Stimulated activated naive CD8-positive, alpha-beta T cell treated with anti-CD3 and anti-CD28 coated beads, Interleukin-15, Interleukin-2, amounts not matched to agents 100 ng/mL and 50 ng/mL, for 24 hours (primary cell): ENCODE data around the gene GREB1L.
"Not testable (repeated sequence)": the region's sequence is repeated elsewhere in the genome, so short reads cannot be mapped to it uniquely, and the experiment has no call there.

Experiments
- H3K27ac Mint-ChIP-seq: one replicate; pipeline ENCODE4 v1.8.0; 2021; ENCODE audit warnings: mild to moderate bottlenecking, mixed read lengths
- H3K27me3 Mint-ChIP-seq: one replicate; pipeline ENCODE4 v1.8.0; 2021; ENCODE audit warnings: mixed read lengths
- H3K36me3 Mint-ChIP-seq: one replicate; pipeline ENCODE4 v1.8.0; 2021; ENCODE audit warnings: low read depth, mixed read lengths
- H3K4me1 Mint-ChIP-seq: one replicate; pipeline ENCODE4 v1.8.0; 2021; ENCODE audit warnings: low read depth, mixed read lengths
- H3K4me3 Mint-ChIP-seq: one replicate; pipeline ENCODE4 v1.8.0; 2021; ENCODE audit warnings: mild to moderate bottlenecking, mixed read lengths
- H3K9me3 Mint-ChIP-seq: one replicate; pipeline ENCODE4 v1.8.0; 2021; ENCODE audit warnings: mixed read lengths

GREB1L gene

GRCh38 chr18:21275645-21276044 lies 33.6 kb downstream of the GREB1L start:
- Mint-ChIP-seq H3K4me1 (no peaks in the 10 kb centered on the region), H3K4me3 (no peak overlapping the region), H3K36me3 (no peaks in the 10 kb centered on the region), H3K9me3 (no peaks in the 10 kb centered on the region), H3K27ac (no peak overlapping the region), H3K27me3 (peaks cover 4% of the 10 kb centered on the region)

- Mint-ChIP-seq H3K27me3 (peaks cover 4% of the 10 kb centered on the region), H3K36me3 (no peaks in the 10 kb centered on the region), H3K9me3 (no peaks in the 10 kb centered on the region), H3K4me1 (no peaks in the 10 kb centered on the region), H3K27ac (no peak overlapping the region), H3K4me3 (no peak overlapping the region)
These were observed 35.5 kb downstream of the GREB1L start for GRCh38 chr18:21277578-21277977.

DNA sequence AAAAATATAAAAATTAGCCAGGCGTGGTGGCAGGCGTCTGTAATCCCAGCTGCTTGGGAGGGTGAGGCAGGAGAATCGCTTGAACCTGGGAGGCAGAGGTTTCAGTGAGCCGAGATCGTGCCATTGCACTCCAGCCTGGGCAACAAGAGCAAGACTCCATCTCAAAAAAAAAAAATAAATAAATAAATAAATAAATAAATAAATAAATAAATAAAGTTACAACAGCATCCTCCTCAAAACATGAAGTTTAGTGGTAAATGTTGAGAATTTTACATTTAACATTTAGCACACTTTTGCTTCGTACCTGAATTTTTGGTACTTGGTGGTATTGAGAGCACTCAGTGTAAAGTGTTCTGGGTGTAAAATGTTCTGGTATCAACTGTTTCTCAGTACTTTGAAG lies 36.2 kb downstream of the GREB1L start:
- H3K4me3 Mint-ChIP-seq, H3K36me3 Mint-ChIP-seq, H3K27ac Mint-ChIP-seq, H3K4me1 Mint-ChIP-seq, H3K27me3 Mint-ChIP-seq, H3K9me3 Mint-ChIP-seq: not testable (repeated sequence)

DNA sequence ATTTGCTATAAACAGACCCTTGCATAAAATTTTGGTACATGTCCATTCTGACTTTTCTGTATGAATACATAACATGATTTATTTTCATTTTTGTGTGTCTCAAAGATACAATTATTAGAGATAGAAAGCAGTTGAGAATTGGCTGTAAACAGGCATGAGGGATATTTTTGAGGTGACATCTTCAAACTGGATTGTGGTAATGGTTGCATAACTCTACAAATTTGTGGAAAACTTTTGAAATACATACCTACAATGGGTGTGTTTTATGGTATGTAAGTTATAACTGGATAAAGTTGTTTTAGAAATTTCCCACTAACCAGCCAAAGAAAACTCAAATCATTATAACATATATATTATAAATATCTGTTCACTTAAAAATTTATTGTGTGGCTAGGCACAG lies 39.6 kb downstream of the GREB1L start:
- Mint-ChIP-seq H3K36me3 (no peaks in the 10 kb centered on the region), H3K9me3 (no peaks in the 10 kb centered on the region), H3K4me3 (no peak overlapping the region), H3K4me1 (no peaks in the 10 kb centered on the region), H3K27me3 (peaks cover 4% of the 10 kb centered on the region), H3K27ac (no peak overlapping the region)

GRCh38 chr18:21284540-21284939 lies 42.5 kb downstream of the GREB1L start:
- no peaks in the 10 kb centered on the region for H3K36me3 Mint-ChIP-seq
- H3K9me3 Mint-ChIP-seq = no peaks in the 10 kb centered on the region
- no peak overlapping the region for H3K4me3 Mint-ChIP-seq
- no peak overlapping the region for H3K27ac Mint-ChIP-seq
- H3K27me3 Mint-ChIP-seq = no peaks in the 10 kb centered on the region
- H3K4me1 Mint-ChIP-seq = no peaks in the 10 kb centered on the region

DNA sequence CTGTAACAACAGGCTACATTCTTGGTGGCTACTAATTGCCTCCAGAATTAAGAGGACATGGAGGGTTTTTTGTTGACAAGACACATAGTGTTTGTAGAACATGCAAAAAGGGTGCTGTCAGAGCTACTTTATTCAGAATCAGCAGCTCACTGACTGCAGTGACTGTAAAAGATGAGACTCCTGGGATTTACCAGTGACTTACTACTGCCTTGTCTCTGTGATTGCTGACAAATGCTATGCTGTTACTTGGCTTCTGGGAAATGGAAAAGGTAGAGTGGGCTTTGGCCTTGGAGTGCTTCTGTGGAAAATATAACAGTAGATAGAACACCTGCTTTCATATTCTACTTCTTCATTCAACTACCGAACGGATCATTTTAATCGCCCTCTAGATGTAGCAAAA lies 47.8 kb downstream of the GREB1L start:
- Mint-ChIP-seq H3K27ac (no peak overlapping the region), H3K27me3 (no peaks in the 10 kb centered on the region), H3K4me1 (no peaks in the 10 kb centered on the region), H3K36me3 (no peaks in the 10 kb centered on the region), H3K4me3 (no peak overlapping the region), H3K9me3 (no peaks in the 10 kb centered on the region)

- H3K27ac Mint-ChIP-seq = no peak overlapping the region
- peaks cover 2% of the 10 kb centered on the region for H3K9me3 Mint-ChIP-seq
- H3K4me3 Mint-ChIP-seq = no peak overlapping the region
- H3K4me1 Mint-ChIP-seq = no peaks in the 10 kb centered on the region
- H3K27me3 Mint-ChIP-seq = peaks cover 4% of the 10 kb centered on the region
- H3K36me3 Mint-ChIP-seq = no peaks in the 10 kb centered on the region
These were observed 49.1 kb downstream of the GREB1L start for GRCh38 chr18:21291106-21291505.

- Mint-ChIP-seq H3K36me3 (no peaks in the 10 kb centered on the region), H3K4me3 (no peak overlapping the region), H3K27ac (no peak overlapping the region), H3K9me3 (peaks cover 3% of the 10 kb centered on the region), H3K27me3 (peaks cover 7% of the 10 kb centered on the region), H3K4me1 (no peaks in the 10 kb centered on the region)
These were observed 51.4 kb downstream of the GREB1L start for GRCh38 chr18:21293479-21293878.

GRCh38 chr18:21295101-21295500 lies 53.1 kb downstream of the GREB1L start:
- Mint-ChIP-seq H3K4me3 (no peak overlapping the region), H3K9me3 (peaks cover 3% of the 10 kb centered on the region), H3K4me1 (no peaks in the 10 kb centered on the region), H3K36me3 (no peaks in the 10 kb centered on the region), H3K27me3 (peaks cover 7% of the 10 kb centered on the region), H3K27ac (no peak overlapping the region)

DNA sequence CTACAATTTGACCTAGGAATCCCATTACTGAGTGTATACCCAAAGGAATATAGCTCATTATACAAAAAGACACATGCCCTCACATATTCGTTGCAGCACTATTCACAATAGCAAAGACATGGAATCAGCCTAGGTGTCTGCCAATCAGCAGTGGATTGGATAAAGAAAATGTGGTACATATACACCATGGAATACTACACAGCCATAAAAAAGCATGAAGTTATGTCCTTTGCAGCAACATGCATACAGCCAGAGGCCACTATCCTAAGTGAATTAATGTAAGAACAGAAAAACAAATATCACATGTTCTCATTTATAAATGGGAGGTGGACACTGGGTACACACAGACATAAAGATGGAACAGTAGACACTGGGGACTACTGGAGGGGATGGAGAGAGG lies 54.0 kb downstream of the GREB1L start:
- Mint-ChIP-seq H3K4me1 (no peaks in the 10 kb centered on the region), H3K4me3 (no peak overlapping the region), H3K36me3 (no peaks in the 10 kb centered on the region), H3K27ac (no peak overlapping the region), H3K9me3 (peaks cover 3% of the 10 kb centered on the region), H3K27me3 (peaks cover 7% of the 10 kb centered on the region)

GRCh38 chr18:21298351-21298750 lies 56.3 kb downstream of the GREB1L start:
- H3K9me3 Mint-ChIP-seq = peaks cover 3% of the 10 kb centered on the region
- H3K27me3 Mint-ChIP-seq = peaks cover 7% of the 10 kb centered on the region
- no peak overlapping the region for H3K4me3 Mint-ChIP-seq
- no peak overlapping the region for H3K27ac Mint-ChIP-seq
- no peaks in the 10 kb centered on the region for H3K36me3 Mint-ChIP-seq
- H3K4me1 Mint-ChIP-seq = no peaks in the 10 kb centered on the region

DNA sequence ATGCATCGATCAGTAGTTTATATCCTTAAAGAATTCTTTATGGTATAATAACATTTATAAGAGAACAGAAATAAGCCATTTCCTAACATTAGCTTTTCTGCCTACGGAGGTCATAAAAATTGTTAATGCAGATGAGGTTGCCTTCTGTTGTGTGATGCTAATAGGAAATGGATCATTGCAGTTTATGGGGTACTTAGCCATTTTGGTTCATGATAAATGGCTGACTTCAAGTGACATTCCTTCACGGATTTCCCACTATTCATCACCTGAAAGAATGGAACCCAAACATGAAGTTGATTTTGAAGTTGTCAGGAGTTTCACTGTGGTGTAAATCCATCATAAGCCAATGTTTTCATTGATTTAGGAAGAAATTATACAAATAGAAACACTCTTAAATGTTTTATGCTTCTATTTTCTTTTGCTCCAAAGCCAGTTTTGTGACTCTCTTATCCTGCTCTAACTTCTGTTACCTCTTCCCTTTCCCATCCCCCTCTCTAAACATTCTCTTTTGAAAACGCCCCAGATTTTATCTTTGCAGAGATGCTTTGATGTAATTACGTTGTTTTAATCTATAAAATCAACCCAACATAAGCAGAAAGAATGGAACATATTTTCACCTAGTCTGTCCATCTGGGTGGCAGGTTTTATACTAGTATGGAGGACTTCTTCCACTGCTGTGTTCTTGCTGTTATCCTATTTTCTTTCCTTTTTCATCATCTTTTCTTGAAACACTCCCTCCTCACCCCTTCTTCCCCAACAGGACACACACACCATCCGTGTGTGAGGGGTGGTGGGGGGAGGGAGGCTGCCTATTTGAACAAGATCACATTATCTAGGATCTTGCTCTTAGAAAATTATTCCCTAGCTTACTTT lies 58.2 kb downstream of the GREB1L start:
- Mint-ChIP-seq H3K4me1 (no peaks in the 10 kb centered on the region), H3K27me3 (peaks cover 6% of the 10 kb centered on the region), H3K9me3 (peaks cover 3% of the 10 kb centered on the region), H3K36me3 (no peaks in the 10 kb centered on the region), H3K4me3 (no peak overlapping the region), H3K27ac (no peak overlapping the region)

GRCh38 chr18:21300908-21301200 lies 58.8 kb downstream of the GREB1L start:
- H3K27me3 Mint-ChIP-seq = peaks cover 3% of the 10 kb centered on the region
- H3K27ac Mint-ChIP-seq = no peak overlapping the region
- H3K4me1 Mint-ChIP-seq = no peaks in the 10 kb centered on the region
- peaks cover 3% of the 10 kb centered on the region for H3K9me3 Mint-ChIP-seq
- no peak overlapping the region for H3K4me3 Mint-ChIP-seq
- no peaks in the 10 kb centered on the region for H3K36me3 Mint-ChIP-seq

DNA sequence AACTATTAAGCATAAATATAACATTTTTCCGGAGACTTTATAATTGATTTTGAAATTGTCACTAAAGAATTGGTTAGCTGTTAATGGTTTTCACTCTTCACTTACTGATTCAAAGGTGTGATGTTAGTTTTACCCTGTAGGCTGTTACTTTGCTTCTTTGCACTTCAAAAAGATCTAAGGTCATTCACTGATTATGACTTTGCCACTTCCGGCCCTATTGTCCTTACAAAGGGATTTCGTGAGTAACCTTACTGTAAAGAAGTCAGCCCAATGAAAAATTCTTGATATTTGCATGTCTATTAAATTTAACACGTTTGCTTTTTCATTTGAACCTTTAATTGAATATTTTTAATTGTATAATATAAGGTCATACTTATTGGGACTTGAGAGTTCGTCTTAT lies 61.4 kb downstream of the GREB1L start:
- no peak overlapping the region for H3K4me3 Mint-ChIP-seq
- H3K36me3 Mint-ChIP-seq = no peaks in the 10 kb centered on the region
- no peak overlapping the region for H3K27ac Mint-ChIP-seq
- no peaks in the 10 kb centered on the region for H3K4me1 Mint-ChIP-seq
- no peaks in the 10 kb centered on the region for H3K27me3 Mint-ChIP-seq
- H3K9me3 Mint-ChIP-seq = no peaks in the 10 kb centered on the region

GRCh38 chr18:21303895-21304294 lies 61.9 kb downstream of the GREB1L start:
- Mint-ChIP-seq H3K27ac (no peak overlapping the region), H3K27me3 (no peaks in the 10 kb centered on the region)

GRCh38 chr18:21305621-21306020 lies 63.6 kb downstream of the GREB1L start:
- H3K36me3 Mint-ChIP-seq = no peaks in the 10 kb centered on the region
- no peaks in the 10 kb centered on the region for H3K9me3 Mint-ChIP-seq
- no peak overlapping the region for H3K27ac Mint-ChIP-seq
- no peaks in the 10 kb centered on the region for H3K4me1 Mint-ChIP-seq
- H3K4me3 Mint-ChIP-seq = no peak overlapping the region
- peaks cover 7% of the 10 kb centered on the region for H3K27me3 Mint-ChIP-seq

More at GRCh38 chr18:21303895-21304294, 61.9 kb downstream of the GREB1L start:
- no peaks in the 10 kb centered on the region for H3K9me3 Mint-ChIP-seq
- no peak overlapping the region for H3K4me3 Mint-ChIP-seq
- no peaks in the 10 kb centered on the region for H3K4me1 Mint-ChIP-seq
- H3K36me3 Mint-ChIP-seq = no peaks in the 10 kb centered on the region
